ENCODE data around the gene DPM3. TPM values are rescaled to one million over a fixed set of nuclear protein-coding genes. Genes with fewer than 3 reads are reported as not detected.
"Not testable (repeated sequence)": the region's sequence is repeated elsewhere in the genome, so short reads cannot be mapped to it uniquely, and the experiment has no call there.

Gene DPM3
- total RNA-seq, 4 donors from 2014 or later, result 43.3 to 154 (median 94.8) TPM

DNA sequence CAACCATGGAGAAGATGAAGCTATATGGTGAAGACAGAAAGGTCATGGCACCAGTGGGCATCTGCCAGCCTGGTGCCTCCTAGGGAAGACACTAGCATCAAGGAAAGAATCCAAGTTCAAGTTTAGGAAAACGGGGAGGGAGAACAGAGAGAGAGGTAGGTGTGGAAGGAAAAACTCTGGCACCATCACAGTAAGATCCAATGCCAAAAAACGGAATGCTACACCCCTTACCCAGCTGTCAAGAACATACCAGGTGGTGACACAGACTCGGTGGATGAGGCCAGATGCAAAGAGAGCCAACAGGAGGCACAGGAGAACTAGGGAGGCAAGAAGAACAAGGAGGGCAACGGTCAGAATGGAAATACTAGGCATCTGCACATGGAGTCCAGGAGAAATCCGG is 29.2 kb upstream of the DPM3 start:
- Histone ChIP-seq H3K9me3 (no peaks in the 10 kb centered on the region), H3K27me3 (peaks cover 7% of the 10 kb centered on the region), H3K27ac (no peak overlapping the region), H3K4me3 (replicated peaks in 1 of 3) (no peak overlapping the region), H3K4me1 (peaks cover 12 to 30% of the 10 kb centered on the region in 2 donors), H3K36me3 (peaks cover 8 to 10% of the 10 kb centered on the region in 2 donors)
- DNase-seq, result no peak
- intact Hi-C loops (cut with DNase I), result loop anchor here (5.0 kb wide), 1 partner anchor 37 kb away; no protein-coding TSS in a partner anchor
- 72 to 92% methylated on average over 5 of the region's 5 CpGs for WGBS, 2 donors
- TF ChIP-seq POLR2A (IDR thresholded peaks at IDR 0.05), result no peak
- TF ChIP-seq, protein P1, sequence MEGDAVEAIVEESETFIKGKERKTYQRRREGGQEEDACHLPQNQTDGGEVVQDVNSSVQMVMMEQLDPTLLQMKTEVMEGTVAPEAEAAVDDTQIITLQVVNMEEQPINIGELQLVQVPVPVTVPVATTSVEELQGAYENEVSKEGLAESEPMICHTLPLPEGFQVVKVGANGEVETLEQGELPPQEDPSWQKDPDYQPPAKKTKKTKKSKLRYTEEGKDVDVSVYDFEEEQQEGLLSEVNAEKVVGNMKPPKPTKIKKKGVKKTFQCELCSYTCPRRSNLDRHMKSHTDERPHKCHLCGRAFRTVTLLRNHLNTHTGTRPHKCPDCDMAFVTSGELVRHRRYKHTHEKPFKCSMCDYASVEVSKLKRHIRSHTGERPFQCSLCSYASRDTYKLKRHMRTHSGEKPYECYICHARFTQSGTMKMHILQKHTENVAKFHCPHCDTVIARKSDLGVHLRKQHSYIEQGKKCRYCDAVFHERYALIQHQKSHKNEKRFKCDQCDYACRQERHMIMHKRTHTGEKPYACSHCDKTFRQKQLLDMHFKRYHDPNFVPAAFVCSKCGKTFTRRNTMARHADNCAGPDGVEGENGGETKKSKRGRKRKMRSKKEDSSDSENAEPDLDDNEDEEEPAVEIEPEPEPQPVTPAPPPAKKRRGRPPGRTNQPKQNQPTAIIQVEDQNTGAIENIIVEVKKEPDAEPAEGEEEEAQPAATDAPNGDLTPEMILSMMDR (IDR thresholded peaks at IDR 0.05), result no peak

DNA sequence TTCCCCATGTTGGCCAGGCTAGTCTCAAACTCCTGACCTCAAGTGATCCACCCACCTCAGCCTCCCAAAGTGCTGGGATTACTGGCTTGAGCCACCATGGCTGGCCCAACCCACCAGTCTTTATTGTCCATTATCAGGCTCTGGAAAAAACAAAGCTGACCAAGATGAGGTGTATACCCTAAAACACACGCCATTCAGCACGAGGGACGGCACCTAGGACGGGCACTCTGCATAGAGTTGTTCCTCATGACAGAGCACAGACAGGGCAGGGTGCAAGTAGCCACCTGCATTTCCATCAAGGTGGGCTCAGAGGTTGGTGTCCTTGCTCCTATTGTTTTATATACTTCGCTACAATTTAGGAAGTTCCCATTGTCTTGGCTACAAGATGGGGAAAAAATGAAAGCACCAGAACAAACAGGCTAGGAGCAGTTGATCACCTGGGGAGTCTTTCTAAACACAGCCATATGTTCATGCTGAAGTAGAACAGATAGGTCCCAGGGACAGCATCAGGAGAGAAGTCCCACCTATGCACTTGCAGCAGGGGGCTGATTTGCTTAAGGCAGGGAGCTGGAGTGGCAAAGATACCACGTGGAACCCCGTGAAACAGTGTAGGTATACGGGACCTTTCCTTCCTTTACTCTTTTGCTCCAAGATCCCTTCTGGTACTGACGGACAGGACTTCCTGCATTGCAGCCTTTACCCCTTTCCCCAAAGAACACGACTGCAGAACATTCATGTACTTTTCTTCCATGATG is 28.3 kb upstream of the DPM3 start:
- no peaks in the 10 kb centered on the region for H3K27me3 ChIP-seq
- H3K9me3 ChIP-seq, result no peaks in the 10 kb centered on the region
- H3K36me3 ChIP-seq, result peaks cover 8 to 10% of the 10 kb centered on the region in 2 donors
- TF ChIP-seq, protein P1 (IDR thresholded peaks at IDR 0.05), result no peak
- no peak for TF ChIP-seq POLR2A (IDR thresholded peaks at IDR 0.05)
- 84 to 88% methylated on average over 10 of the region's 10 CpGs for WGBS, 2 donors
- peaks cover 11 to 21% of the 10 kb centered on the region in 2 donors for H3K4me1 ChIP-seq
- H3K27ac ChIP-seq, result no peak overlapping the region
- H3K4me3 ChIP-seq (replicated peaks in 1 of 3), result no peak overlapping the region
- intact Hi-C loops (cut with DNase I), result loop anchor here (5.0 kb wide), 1 partner anchor 36 kb away; no protein-coding TSS in a partner anchor
- DNase-seq, result no peak

DNA sequence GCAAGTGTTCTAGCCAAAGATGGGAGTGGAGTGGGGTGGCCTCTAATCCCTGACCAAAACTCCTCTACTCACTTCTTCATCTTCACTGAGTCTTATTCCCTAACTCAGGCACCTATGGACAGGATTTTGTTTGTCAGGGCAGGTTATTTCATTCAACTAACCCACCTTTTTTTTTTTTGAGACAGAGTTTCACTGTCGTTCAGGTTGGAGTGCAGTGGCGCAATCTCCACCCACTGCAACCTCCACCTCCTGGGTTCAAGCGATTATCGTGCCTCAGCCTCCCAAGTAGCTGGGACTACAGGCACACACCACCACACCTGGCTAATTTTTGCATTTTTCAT is 27.7 kb upstream of the DPM3 start:
- DNase-seq; H3K9me3 ChIP-seq; H3K4me3 ChIP-seq (replicated peaks in 1 of 3); H3K27me3 ChIP-seq; H3K27ac ChIP-seq: not testable (repeated sequence)
- 43 to 55% methylated on average over 4 of the region's 4 CpGs for WGBS, 2 donors
- peaks cover 8 to 10% of the 10 kb centered on the region in 2 donors for H3K36me3 ChIP-seq
- intact Hi-C loops (cut with DNase I), result loop anchor here (5.0 kb wide), 1 partner anchor 36 kb away; no protein-coding TSS in a partner anchor
- H3K4me1 ChIP-seq, result peaks cover 7 to 17% of the 10 kb centered on the region in 2 donors

DNA sequence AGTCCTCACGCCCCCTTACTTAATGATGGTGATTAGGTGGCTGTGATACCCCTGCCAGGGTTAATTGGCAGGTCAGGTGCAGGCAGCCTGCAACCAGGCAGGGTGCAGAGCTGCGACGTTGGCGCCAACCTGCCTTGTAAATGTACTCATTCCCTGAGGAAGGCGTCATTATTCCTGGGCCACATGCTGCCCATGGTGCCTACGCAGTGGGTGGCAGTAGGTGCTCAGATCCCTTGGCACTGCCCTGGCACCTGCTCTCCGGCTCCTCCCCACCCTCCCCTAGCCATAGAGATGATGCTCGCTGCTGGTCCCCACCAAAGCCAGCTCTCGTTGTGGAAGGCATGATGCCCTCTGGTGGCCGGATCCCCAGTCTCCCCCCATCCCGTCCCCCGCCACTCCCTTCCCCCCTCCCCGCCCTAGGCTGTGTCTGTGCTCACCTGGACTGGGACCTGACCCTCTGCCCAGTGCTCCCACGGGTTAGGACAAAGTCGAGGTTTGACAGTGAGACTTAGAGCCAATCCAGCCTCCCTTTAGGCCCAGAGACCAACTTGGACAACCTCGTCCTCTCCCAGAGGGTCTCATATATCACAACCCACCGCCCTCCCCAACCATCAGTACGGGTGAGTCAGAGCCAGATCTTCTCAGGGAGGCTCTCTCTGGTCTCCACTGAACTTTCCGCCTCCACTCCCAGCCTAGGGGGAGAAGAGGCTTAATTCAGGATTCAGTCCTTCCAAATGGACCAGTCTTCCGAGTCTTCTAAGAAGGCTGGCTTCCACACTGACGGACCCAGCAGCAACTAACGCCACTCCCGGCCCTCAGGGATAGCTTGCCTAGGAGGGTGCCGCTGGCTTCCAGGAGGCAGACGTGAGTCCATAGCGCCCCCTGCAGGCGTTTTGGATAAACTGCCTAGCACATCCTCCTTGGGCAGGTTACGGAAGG is 27.1 kb upstream of the DPM3 start:
- peak; percentile 83 for DNase-seq
- Histone ChIP-seq H3K4me3 (replicated peaks in 1 of 3) (no peak overlapping the region), H3K36me3 (peaks cover 8 to 10% of the 10 kb centered on the region in 2 donors), H3K27me3 (no peaks in the 10 kb centered on the region), H3K9me3 (no peaks in the 10 kb centered on the region), H3K4me1 (peaks cover 4 to 17% of the 10 kb centered on the region in 2 donors), H3K27ac (peak overlapping the region in 2 of 3 donors; percentile 6 to 32)
- 7 to 10% methylated on average over 13 to 23 of the region's 28 CpGs for WGBS, 2 donors
- intact Hi-C loops (cut with DNase I), result loop anchor here (2.0 to 5.0 kb wide), 2 partner anchors 35 to 77 kb away; no protein-coding TSS in a partner anchor
- no peak for TF ChIP-seq POLR2A (IDR thresholded peaks at IDR 0.05)
- TF ChIP-seq, protein P1 (IDR thresholded peaks at IDR 0.05), result peak; percentile 72 to 93 (median 87)

DNA sequence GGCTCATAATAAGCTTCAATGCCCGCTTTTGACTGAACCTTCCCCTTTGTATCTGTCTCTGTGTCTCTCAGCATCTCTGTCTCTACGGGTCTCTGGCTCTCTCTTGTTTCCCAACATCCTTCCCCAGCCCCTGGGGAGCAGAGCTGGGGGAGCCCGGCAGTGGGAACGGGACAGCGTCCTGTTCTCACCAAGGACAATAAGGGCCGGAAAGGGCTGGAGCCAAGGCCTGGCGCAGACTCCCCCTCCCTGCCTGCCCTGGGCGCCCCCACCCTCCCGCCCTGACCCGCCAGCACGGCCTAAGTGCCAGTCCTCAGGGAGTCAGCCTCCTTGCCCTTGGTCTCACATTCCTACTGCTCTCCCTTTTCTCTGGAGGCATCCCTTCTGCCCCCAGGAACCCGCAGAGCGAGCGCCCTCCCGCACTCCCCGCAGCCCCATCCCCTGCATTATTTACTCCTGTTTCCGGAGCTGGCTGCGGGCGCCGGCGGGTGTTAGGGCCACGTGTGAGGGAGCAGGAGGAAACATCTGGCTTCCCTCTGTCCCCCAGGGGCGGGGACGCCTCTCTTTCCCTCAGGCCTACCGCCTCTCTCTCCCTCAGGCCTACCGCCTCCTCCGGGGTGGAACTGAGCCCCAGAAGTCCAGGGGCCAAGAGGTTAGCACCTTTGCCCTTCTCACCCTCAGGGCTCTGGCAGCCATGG is 26.3 kb upstream of the DPM3 start:
- Histone ChIP-seq H3K9me3 (no peaks in the 10 kb centered on the region), H3K36me3 (peaks cover 8 to 10% of the 10 kb centered on the region in 2 donors), H3K27ac (peak overlapping the region in 2 of 3 donors; percentile 32 to 38), H3K27me3 (no peaks in the 10 kb centered on the region), H3K4me3 (replicated peaks in 1 of 3) (no peak overlapping the region), H3K4me1 (peaks cover 0 to 12% of the 10 kb centered on the region in 2 donors)
- intact Hi-C loops (cut with DNase I), result loop anchor here (2.0 to 5.0 kb wide), 2 partner anchors 34 to 76 kb away; no protein-coding TSS in a partner anchor
- DNase-seq, result peak; percentile 24 to 32
- TF ChIP-seq, protein P1 (IDR thresholded peaks at IDR 0.05), result no peak
- no peak for TF ChIP-seq POLR2A (IDR thresholded peaks at IDR 0.05)
- WGBS, 2 donors, result 22 to 23% methylated on average over 25 to 26 of the region's 27 CpGs
